Measurements from ENCODE around the gene PEA15.

The PEA15 gene

GRCh38 chr1:160217481-160218051 is 12.4 kb downstream of the PEA15 start:
- Histone ChIP-seq H3K27ac (no peak overlapping the region), H3K4me3 (ENCODE audit: low read depth in 1 of 2, low read length in 1 of 2) (no peak overlapping the region), H3K27me3 (no peaks in the 10 kb centered on the region), H3K36me3 (peaks cover 97% of the 10 kb centered on the region), H3K4me1 (ENCODE audit: control insufficient read depth in 1 of 2, insufficient read depth in 1 of 2, low read depth in 1 of 2, low read length in 1 of 2) (no peaks in the 10 kb centered on the region), H3K9me3 (no peaks in the 10 kb centered on the region)
- no peak for TF ChIP-seq CTCF (IDR thresholded peaks at IDR 0.05)

GRCh38 chr1:160219062-160219929 is 14.1 kb downstream of the PEA15 start:
- Histone ChIP-seq H3K4me1 (ENCODE audit: control insufficient read depth in 1 of 2, insufficient read depth in 1 of 2, low read depth in 1 of 2, low read length in 1 of 2) (no peaks in the 10 kb centered on the region), H3K9me3 (no peaks in the 10 kb centered on the region), H3K4me3 (ENCODE audit: low read depth in 1 of 2, low read length in 1 of 2) (no peak overlapping the region), H3K36me3 (peaks cover 99% of the 10 kb centered on the region), H3K27ac (no peak overlapping the region), H3K27me3 (no peaks in the 10 kb centered on the region)
- no peak for TF ChIP-seq CTCF (IDR thresholded peaks at IDR 0.05)

- Histone ChIP-seq H3K4me1 (ENCODE audit: control insufficient read depth in 1 of 2, insufficient read depth in 1 of 2, low read depth in 1 of 2, low read length in 1 of 2) (no peaks in the 10 kb centered on the region), H3K4me3 (ENCODE audit: low read depth in 1 of 2, low read length in 1 of 2) (no peak overlapping the region), H3K27ac (no peak overlapping the region), H3K36me3 (peaks cover 99% of the 10 kb centered on the region), H3K9me3 (no peaks in the 10 kb centered on the region), H3K27me3 (no peaks in the 10 kb centered on the region)
- TF ChIP-seq CTCF (IDR thresholded peaks at IDR 0.05): no peak
These were observed 15.1 kb downstream of the PEA15 start for GRCh38 chr1:160220301-160220700.

GRCh38 chr1:160221089-160221488 is 15.9 kb downstream of the PEA15 start:
- Histone ChIP-seq H3K36me3 (peaks cover 99% of the 10 kb centered on the region), H3K4me1 (ENCODE audit: control insufficient read depth in 1 of 2, insufficient read depth in 1 of 2, low read depth in 1 of 2, low read length in 1 of 2) (no peaks in the 10 kb centered on the region), H3K27me3 (no peaks in the 10 kb centered on the region), H3K4me3 (ENCODE audit: low read depth in 1 of 2, low read length in 1 of 2) (no peak overlapping the region), H3K9me3 (no peaks in the 10 kb centered on the region), H3K27ac (no peak overlapping the region)
- TF ChIP-seq CTCF (IDR thresholded peaks at IDR 0.05): no peak

DNA sequence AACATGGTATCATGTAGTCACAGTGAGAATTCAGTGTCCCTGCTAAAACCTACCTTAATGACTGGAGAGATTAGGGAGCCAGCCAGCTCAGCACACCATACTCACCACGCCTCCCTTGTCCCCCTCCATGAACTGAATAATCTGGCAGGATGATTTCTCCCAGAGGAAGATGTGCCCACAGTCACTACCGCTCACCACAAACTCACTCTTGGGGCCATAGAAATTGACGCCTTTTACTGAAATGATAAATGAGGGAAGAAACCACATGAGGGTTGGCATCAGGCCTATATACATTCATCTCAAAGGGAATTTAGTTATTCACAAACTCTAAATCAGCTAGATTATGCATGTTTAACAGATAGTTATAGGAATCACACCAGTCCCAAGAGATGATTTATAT is 17.4 kb downstream of the PEA15 start:
- H3K27ac ChIP-seq: no peak overlapping the region
- H3K27me3 ChIP-seq: no peaks in the 10 kb centered on the region
- no peak overlapping the region for H3K4me3 ChIP-seq (ENCODE audit: low read depth in 1 of 2, low read length in 1 of 2)
- TF ChIP-seq CTCF (IDR thresholded peaks at IDR 0.05): no peak
- H3K9me3 ChIP-seq: no peaks in the 10 kb centered on the region
- peaks cover 99% of the 10 kb centered on the region for H3K36me3 ChIP-seq
- no peaks in the 10 kb centered on the region for H3K4me1 ChIP-seq (ENCODE audit: control insufficient read depth in 1 of 2, insufficient read depth in 1 of 2, low read depth in 1 of 2, low read length in 1 of 2)
